Glutamatergic neuron (in vitro differentiated cells): Measurements from ENCODE around the gene DCST1. TPM values are rescaled to one million over a fixed set of nuclear protein-coding genes. Genes with fewer than 3 reads are reported as not detected.

Source experiments
- DNase-seq: peaks from one replicate; pipeline ENCODE4 v3.0.0; 2022
- H3K27ac Mint-ChIP-seq: one replicate; pipeline ENCODE4 v1.8.0; 2020; ENCODE audit warnings: mild to moderate bottlenecking, mixed read lengths, inconsistent platforms; ENCODE audit not compliant: unreplicated experiment
- H3K27me3 Mint-ChIP-seq: one replicate; pipeline ENCODE4 v1.8.0; 2020; ENCODE audit warnings: mild to moderate bottlenecking, moderate library complexity, mixed read lengths, inconsistent platforms; ENCODE audit not compliant: unreplicated experiment
- H3K36me3 Mint-ChIP-seq: one replicate; pipeline ENCODE4 v1.8.0; 2020; ENCODE audit warnings: mild to moderate bottlenecking, mixed read lengths, inconsistent platforms; ENCODE audit not compliant: unreplicated experiment
- H3K4me1 Mint-ChIP-seq: one replicate; pipeline ENCODE4 v1.8.0; 2020; ENCODE audit warnings: mild to moderate bottlenecking, low read depth, mixed read lengths, inconsistent platforms; ENCODE audit not compliant: unreplicated experiment
- H3K4me3 Mint-ChIP-seq: one replicate; pipeline ENCODE4 v1.8.0; 2020; ENCODE audit warnings: mild to moderate bottlenecking, mixed read lengths, inconsistent platforms; ENCODE audit not compliant: unreplicated experiment
- H3K9me3 Mint-ChIP-seq: one replicate; pipeline ENCODE4 v1.8.0; 2020; ENCODE audit warnings: mild to moderate bottlenecking, moderate library complexity, mixed read lengths, inconsistent platforms; ENCODE audit not compliant: unreplicated experiment
- total RNA-seq: library from RNA; stranded (reverse); fragmentation: NEBNext Ultra II Directional; extraction: Animal tissue kit (Norgen Biotek cat#: 25700); gene quantifications from one replicate; pipeline ENCODE4 v1.2.1, GENCODE V29; 2021; ENCODE audit not compliant: unreplicated experiment
- TF ChIP-seq, protein P1 (sequence below): fragments of 200-600 bp; sonication (generic); IDR thresholded peaks from one replicate; pipeline ENCODE4 v1.5.0; 2021; ENCODE audit not compliant: partially characterized antibody, unreplicated experiment

The DCST1 gene
- total RNA-seq, 1 donor from 2014 or later, result not detected

DNA sequence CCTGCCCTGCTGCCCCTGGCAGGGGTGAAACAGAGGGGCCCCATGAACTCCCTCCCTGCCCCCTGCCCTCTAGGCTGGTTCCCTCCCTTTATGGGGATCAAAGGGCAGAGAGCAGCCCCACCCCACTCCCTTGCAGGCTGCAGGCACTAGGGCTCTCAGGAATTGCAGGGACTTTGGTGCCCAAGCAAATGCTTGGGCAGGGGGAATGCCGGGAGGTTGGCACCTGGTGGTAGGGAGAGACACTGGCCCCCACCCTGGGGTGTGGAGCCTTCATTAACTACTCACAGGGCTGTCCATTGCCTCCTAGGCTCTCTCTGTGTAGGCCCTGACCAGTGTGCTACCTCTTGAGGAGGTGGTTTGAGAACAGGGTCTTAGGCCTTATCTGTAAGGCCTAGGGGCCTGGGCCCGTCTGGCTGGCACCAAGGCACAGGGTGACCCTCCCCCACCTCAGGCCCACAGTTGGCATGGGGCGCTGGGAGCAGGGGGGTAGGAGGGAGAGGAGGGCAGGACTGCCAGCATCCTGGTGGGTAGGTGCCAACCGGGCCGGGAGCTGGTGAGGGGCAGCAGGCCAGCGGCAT lies 26.3 kb upstream of the DCST1 start:
- Mint-ChIP-seq H3K4me1 (peaks cover 7% of the 10 kb centered on the region), H3K4me3 (no peak overlapping the region)
- no peak for DNase-seq

DNA sequence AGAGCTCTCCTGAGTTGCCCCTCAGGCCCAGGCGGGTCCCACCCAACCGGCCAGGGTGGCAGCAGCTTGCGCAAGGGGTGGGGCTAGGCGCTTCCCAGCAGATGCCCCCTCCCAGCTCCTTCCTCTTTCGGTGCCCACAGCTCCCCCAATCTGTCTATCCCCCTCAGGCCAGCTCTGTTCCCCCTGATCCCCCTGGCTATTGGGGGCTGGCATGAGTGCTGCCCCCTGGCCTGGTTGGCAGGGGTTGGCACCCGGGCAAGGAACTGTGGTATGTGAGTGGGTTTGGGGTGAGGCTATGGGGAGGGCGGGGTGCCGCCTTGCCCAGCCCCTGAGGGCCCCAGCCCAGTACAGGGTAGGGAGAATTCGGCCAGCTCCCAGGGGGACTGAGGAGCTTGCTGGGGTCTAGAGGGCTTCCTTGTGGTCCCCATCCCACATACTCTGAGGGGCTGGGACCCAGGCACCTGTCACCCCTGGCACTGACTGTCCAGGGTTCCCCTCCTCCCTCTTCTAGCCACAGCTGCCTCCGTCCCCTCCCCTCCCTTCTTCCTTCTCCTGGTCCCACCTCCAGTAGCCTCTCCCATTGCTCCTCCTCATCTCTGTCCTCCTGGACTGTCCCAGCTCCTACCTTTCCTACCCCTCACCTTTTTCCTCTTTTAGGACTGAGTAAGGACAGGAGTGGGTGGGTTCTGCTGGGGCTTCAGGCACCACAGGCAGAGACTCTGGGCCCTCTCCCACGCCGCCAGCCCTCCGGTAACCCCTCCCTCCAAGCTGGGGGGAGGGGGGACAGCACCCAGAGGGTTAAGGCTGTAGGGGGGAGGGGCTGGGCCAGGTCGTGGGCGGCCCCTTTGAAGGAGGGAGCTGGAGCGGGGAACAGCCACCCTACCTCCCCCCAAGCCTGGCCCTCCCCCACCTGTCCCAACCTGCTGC lies 25.3 kb upstream of the DCST1 start:
- peaks cover 7% of the 10 kb centered on the region for H3K4me1 Mint-ChIP-seq
- no peaks in the 10 kb centered on the region for H3K36me3 Mint-ChIP-seq
- TF ChIP-seq, protein P1, sequence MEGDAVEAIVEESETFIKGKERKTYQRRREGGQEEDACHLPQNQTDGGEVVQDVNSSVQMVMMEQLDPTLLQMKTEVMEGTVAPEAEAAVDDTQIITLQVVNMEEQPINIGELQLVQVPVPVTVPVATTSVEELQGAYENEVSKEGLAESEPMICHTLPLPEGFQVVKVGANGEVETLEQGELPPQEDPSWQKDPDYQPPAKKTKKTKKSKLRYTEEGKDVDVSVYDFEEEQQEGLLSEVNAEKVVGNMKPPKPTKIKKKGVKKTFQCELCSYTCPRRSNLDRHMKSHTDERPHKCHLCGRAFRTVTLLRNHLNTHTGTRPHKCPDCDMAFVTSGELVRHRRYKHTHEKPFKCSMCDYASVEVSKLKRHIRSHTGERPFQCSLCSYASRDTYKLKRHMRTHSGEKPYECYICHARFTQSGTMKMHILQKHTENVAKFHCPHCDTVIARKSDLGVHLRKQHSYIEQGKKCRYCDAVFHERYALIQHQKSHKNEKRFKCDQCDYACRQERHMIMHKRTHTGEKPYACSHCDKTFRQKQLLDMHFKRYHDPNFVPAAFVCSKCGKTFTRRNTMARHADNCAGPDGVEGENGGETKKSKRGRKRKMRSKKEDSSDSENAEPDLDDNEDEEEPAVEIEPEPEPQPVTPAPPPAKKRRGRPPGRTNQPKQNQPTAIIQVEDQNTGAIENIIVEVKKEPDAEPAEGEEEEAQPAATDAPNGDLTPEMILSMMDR, result no peak
- peaks cover 1% of the 10 kb centered on the region for H3K9me3 Mint-ChIP-seq
- no peak overlapping the region for H3K4me3 Mint-ChIP-seq
- DNase-seq, result no peak
- peaks cover 7% of the 10 kb centered on the region for H3K27me3 Mint-ChIP-seq
- H3K27ac Mint-ChIP-seq, result no peak overlapping the region

More for the DNA sequence above, 26.3 kb upstream of the DCST1 start:
- Mint-ChIP-seq H3K9me3 (peaks cover 1% of the 10 kb centered on the region), H3K36me3 (no peaks in the 10 kb centered on the region), H3K27me3 (peaks cover 7% of the 10 kb centered on the region), H3K27ac (no peak overlapping the region)
- TF ChIP-seq, protein P1, result no peak

DNA sequence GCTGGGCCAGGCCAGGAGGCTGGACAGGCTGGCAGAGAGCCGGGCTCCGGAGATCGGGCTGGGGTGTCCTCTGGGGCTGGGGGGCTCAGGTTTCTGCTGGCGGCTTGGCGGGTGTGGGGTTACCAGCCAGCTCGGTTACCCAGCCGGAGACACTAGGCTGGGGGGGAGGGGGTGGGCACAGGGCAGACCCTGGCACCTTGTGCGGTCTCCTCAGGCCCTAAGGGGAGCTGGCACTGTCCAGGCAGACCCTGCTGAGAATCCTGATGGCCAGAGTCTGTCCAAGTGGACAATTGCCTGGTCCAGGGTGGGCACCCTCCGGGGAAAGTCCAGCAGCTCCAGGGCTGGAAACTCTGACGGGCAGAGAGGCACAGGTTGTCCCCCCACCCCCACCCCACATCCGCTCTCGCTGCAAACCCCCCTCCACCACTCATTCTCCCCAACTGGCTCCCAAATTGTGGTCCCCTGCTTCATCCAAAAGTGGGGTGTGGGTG lies 24.4 kb upstream of the DCST1 start:
- Mint-ChIP-seq H3K9me3 (peaks cover 1% of the 10 kb centered on the region), H3K27me3 (peaks cover 7% of the 10 kb centered on the region), H3K36me3 (no peaks in the 10 kb centered on the region), H3K4me1 (peaks cover 6% of the 10 kb centered on the region), H3K4me3 (no peak overlapping the region), H3K27ac (no peak overlapping the region)
- DNase-seq, result no peak
- TF ChIP-seq, protein P1, result no peak

DNA sequence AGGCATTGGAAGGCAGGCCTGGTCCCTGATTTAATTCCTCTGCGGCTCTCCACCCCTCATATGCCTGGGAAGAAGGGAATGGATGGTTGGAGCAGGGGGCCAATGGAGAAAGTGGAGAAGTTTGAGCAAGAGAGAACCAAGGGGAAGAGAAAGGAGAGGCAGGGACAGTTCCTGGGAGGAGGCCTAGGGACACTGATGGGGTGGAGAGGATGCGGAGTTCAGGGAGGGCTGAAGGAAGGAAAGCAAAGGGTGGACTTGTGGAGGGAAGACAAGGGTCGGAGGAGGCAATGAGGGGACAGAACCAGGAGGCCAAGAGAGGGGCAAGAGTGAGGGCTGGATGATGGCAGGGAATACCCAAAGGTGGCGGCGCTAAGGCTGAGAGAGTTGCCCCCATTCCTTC lies 23.9 kb upstream of the DCST1 start:
- H3K27ac Mint-ChIP-seq, result no peak overlapping the region
- peaks cover 1% of the 10 kb centered on the region for H3K9me3 Mint-ChIP-seq
- peaks cover 4% of the 10 kb centered on the region for H3K4me1 Mint-ChIP-seq
- H3K4me3 Mint-ChIP-seq, result no peak overlapping the region
- TF ChIP-seq, protein P1, result no peak
- H3K27me3 Mint-ChIP-seq, result peaks cover 3% of the 10 kb centered on the region
- no peak for DNase-seq
- H3K36me3 Mint-ChIP-seq, result no peaks in the 10 kb centered on the region
